NCI-H2029 (cell line): ENCODE measurements around the gene NAT16.
A peak's percentile ranks its signal among the peaks of the same experiment; 100 is the strongest.
"Not testable (repeated sequence)": the region's sequence is repeated elsewhere in the genome, so short reads cannot be mapped to it uniquely, and the experiment has no call there.

Experiments used
- DNase-seq: peaks from one replicate; lab custom pipeline; 2025; lab: John Stamatoyannopoulos, UW

Gene NAT16

DNA sequence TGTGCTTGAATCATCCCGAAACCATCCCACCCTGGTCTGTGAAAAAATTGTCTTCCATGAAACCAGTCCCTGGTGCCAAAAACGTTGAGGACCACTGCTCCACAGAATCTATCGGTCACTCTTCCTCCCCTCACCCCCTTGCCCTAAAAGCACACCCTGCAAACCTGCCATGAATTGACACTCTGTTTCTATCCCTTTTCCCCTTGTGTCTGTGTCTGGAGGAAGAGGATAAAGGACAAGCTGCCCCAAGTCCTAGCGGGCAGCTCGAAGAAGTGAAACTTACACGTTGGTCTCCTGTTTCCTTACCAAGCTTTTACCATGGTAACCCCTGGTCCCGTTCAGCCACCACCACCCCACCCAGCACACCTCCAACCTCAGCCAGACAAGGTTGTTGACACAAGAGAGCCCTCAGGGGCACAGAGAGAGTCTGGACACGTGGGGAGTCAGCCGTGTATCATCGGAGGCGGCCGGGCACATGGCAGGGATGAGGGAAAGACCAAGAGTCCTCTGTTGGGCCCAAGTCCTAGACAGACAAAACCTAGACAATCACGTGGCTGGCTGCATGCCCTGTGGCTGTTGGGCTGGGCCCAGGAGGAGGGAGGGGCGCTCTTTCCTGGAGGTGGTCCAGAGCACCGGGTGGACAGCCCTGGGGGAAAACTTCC, 54.0 kb downstream of the NAT16 start:
- DNase-seq = peak; percentile 12

DNA sequence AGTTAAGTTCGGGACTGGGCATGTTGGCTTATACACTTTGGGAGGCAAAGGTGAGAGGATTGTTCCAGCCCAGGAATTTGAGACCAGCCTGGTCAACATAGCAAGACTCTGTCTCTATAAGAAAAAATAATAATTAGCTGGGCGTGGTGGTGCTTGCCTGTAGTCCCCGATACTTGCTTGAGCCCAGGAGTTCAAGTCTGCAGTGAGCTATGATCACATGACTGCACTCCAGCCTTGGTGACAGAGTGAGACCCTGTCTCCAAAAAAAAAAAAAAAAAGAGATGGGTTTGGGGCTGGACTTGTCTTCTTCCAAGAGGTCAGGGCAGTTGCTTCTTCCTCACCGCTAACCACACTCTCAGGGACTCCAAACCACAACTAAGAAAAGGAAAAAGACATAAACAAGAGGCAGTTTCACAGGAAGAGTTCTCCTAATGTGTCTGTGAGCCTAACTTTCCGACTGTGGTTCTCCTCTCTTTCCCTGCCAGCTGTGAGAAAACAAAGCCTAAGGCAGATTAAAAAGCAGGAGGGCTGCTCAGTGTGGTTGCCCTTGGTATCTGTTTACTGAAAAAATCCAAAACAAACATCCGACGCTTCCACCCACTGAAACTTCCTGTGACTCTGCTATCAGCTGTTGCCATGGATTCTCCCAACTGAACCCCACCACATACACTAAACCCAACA, 55.6 kb downstream of the NAT16 start:
- DNase-seq = no peak

DNA sequence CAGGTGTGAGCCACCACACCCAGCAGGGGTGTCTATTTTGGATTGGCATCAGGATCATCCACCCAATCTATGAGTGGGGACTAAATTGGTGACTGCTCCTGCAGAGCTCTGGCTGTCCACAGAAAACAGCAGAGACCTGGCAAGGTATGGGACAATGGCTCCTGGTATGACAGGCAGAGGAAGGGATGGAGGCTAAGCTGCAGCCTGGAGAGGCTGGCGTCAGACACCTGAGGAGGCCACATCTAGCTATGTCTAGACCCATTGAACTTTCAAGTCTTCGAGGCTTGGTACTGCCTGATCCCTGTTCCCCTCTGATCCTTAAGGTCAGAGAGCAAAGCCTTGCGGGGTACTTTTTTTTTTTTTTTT, 56.4 kb downstream of the NAT16 start:
- DNase-seq = no peak

DNA sequence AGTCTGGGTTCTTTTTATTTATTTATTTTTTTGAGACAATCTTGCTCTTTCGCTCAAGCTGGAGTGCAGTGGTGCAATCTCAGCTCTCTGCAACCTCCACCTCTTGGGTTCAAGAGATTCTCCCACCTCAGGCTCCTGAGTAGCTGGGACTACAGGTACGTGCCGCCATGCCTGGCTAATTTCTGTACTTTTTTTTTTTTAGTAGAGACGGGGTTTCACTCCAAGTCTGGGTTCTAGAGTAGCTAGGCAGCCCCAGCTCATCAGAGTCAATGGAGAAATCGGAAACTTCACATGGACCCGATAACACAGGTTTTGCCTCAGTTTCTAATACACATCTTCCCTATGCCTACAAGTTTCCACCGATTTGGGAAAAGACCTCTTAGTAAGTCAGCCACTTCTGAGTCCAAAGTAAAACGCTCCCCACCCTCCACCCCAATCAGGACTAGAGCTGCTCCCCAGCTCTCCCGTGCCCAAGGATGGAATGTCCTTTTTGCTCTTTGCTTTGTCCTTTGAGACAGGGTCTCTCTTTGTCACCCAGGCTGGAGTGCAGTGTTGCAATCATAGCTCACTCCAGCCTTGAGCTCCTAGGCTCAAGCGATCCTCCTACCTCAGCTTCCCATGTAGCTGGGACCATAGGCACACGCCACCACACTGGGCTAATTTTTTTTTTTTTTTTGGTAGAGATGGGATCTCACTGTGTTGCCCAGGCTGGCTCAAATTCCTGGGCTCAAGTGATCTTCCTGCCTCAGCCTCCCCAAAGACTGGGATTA, 57.0 kb downstream of the NAT16 start:
- no peak for DNase-seq

DNA sequence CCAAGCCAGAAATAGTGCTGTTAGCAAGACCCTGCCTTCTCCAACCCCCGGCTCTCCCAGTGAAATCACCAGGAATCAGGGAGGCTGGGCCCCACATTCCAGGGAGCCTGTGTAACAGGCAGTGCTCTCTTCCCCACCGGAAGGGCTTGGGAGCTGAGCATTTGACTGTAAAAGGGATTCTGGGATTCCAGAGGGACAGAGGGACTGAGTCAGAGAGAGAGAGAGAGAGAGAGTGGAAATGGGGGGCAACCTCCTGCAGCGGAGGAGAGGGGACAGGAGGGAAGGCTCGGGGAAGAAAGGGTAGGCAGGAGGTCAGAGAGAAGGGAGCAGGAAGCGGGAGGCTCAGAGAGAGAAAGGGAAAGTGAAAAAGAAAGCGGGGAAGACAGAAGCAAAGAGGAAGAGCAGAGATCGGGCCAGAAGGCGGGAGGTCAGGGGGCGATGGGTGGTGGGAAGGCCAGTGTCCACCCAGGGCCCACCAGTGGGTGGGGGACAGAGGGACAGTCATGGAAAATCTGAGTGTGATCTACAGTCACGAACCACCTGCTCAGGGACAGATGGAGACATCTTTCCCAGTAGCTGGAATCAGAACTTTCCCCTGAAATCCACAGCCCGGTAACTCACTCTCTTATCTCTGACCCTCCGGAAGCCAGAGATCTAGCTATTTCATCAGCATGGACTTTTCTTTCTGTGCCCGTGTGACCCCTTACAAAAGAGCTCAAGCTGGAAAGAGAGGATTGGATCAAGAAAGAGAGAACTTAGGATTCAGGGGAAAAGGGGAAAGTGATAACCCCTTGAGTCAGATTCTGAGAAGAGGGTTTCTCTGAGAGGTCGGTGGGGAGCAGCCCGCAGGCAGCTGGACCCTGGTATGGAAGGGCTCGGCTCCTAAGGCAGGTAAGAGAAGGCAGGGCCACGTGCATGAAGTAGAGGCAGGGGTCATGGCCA, 57.8 kb downstream of the NAT16 start:
- DNase-seq = no peak

DNA sequence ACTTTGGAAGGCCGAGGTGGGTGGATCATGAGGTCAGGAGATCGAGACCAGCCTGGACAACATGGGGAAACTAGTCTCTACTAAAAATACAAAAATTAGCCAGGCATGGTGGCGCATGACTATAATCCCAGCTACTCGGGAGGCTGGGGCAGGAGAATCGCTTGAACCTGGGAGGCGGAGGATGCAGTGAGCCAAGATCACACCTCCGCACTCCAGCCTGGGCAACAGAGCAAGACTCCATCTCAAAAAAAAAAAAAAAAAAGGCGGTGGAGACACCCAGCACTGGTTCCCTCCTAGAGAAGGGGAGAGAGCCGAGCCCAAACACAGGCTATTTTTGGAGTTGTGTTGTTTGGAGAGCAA, 58.5 kb downstream of the NAT16 start:
- DNase-seq = not testable (repeated sequence)
